NT2/D1 (cell line): Measurements from ENCODE around the gene FAM174B.
A peak's percentile ranks its signal among the peaks of the same experiment; 100 is the strongest.

Source experiments
- DNase-seq: peaks from one replicate; pipeline ENCODE4 v3.0.0-alpha.2; 2011; ENCODE audit warnings: low read depth, low spot score
- H3K27me3 ChIP-seq: 2 replicates; pipeline ENCODE4 v1.6.0; 2011; ENCODE audit warnings: mild to moderate bottlenecking; ENCODE audit not compliant: insufficient read length, insufficient read depth
- H3K36me3 ChIP-seq: 2 replicates; pipeline ENCODE4 v1.6.1; 2011; ENCODE audit warnings: mild to moderate bottlenecking, low read length, mixed read lengths; ENCODE audit not compliant: insufficient read depth, insufficient read length
- H3K4me1 ChIP-seq: 2 replicates; pipeline ENCODE4 v1.5.1; 2011; ENCODE audit not compliant: insufficient read depth, insufficient read length
- H3K4me3 ChIP-seq: 2 replicates; pipeline ENCODE4 v1.5.1; 2011; ENCODE audit warnings: low read depth; ENCODE audit not compliant: insufficient read length
- H3K9ac ChIP-seq: 2 replicates; pipeline ENCODE4 v1.6.0; 2011; ENCODE audit warnings: low read depth; ENCODE audit not compliant: insufficient read length
- H3K9me3 ChIP-seq: 2 replicates; pipeline ENCODE4 v1.5.1; 2011; ENCODE audit warnings: mild to moderate bottlenecking, low read length; ENCODE audit not compliant: insufficient read depth
- SUZ12 ChIP-seq: IDR thresholded peaks from 2 replicates; pipeline ENCODE4 v1.6.1; 2011; ENCODE audit not compliant: insufficient read length, insufficient read depth; ENCODE audit errors: extremely low read depth
- YY1 ChIP-seq: IDR thresholded peaks from 2 replicates; pipeline ENCODE4 v1.6.1; 2011; ENCODE audit not compliant: insufficient read length, insufficient read depth
- ZNF274 ChIP-seq: IDR thresholded peaks from 2 replicates; pipeline ENCODE4 v1.6.1; 2011; ENCODE audit warnings: mild to moderate bottlenecking, low read depth, low read length

FAM174B gene

GRCh38 chr15:92656089-92656488 lies 514 bp upstream of the FAM174B start:
- no peak for DNase-seq
- TF ChIP-seq YY1, result no peak
- no peak for TF ChIP-seq ZNF274
- TF ChIP-seq SUZ12, result no peak
- Histone ChIP-seq H3K4me1 (peaks cover 10% of the 10 kb centered on the region), H3K9me3 (peaks cover 17% of the 10 kb centered on the region), H3K36me3 (peaks cover 26% of the 10 kb centered on the region), H3K9ac (peak overlapping the region; percentile 61), H3K4me3 (no peak overlapping the region), H3K27me3 (peaks cover 29% of the 10 kb centered on the region)

DNA sequence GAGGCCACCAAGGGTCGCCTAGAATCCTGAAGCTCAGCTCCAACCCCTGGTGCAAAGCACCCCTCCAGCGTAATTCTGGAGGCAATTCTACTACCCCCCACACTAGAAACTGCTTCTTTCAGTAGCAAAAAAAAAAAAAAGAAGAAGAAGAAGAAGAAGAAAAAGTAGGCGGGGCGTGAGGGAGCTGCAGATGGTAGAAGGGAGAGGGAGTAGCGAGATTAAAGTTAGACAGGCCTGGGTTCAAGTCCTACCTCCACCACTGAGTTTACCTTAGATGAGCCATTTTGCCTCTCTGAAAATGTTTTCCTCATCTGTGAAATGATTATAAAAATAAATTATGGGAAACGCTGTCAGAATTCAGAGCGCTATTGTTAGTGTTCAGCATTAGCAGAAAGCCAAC lies 913 bp downstream of the FAM174B start:
- peak overlapping the region; percentile 37 for H3K9ac ChIP-seq
- no peak overlapping the region for H3K4me3 ChIP-seq
- H3K36me3 ChIP-seq, result peaks cover 31% of the 10 kb centered on the region
- TF ChIP-seq ZNF274 (no peak), SUZ12 (no peak), YY1 (no peak)
- peaks cover 29% of the 10 kb centered on the region for H3K27me3 ChIP-seq
- DNase-seq, result no peak
- peaks cover 12% of the 10 kb centered on the region for H3K4me1 ChIP-seq
- peaks cover 23% of the 10 kb centered on the region for H3K9me3 ChIP-seq

DNA sequence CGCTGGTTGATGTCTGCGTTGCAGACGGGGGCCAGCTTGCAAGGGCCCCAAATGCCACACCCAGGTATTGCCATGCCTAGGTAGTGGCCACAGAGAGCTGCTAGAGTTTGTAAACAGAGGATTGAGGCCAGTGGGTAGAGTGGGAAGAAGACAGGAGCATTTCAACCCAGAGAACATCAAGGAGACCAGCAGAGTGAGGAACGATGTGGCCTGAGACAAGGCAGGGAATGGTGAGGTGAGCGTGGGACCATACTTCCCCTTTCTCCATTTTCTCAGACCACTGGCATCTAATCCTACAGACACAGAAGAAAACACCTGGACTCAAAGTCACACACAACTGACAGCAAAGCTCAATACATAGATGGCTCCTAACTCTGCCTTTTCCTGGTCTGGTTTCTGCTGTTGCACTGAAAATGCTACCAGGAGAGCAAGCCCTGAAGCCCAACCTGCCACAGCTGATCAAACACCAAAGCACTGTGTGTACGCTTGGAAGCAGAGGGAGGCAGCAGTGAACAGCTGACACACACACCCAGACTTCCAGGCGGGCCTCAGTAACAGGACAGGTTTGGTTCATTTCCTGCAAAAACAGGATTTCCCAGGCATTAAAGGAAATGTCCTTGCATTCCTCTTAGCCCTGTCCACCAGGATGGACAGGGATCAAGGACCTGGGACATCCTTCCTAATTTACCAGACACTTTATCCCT lies 1.6 kb downstream of the FAM174B start:
- TF ChIP-seq ZNF274 (no peak), YY1 (no peak), SUZ12 (no peak)
- no peak for DNase-seq
- peak overlapping the region; percentile 37 for H3K9ac ChIP-seq
- H3K9me3 ChIP-seq, result peaks cover 23% of the 10 kb centered on the region
- no peak overlapping the region for H3K4me3 ChIP-seq
- peaks cover 31% of the 10 kb centered on the region for H3K36me3 ChIP-seq
- H3K4me1 ChIP-seq, result peaks cover 12% of the 10 kb centered on the region
- H3K27me3 ChIP-seq, result peaks cover 29% of the 10 kb centered on the region

GRCh38 chr15:92653366-92653765 lies 2.2 kb downstream of the FAM174B start:
- no peak overlapping the region for H3K4me3 ChIP-seq
- H3K9me3 ChIP-seq, result peaks cover 23% of the 10 kb centered on the region
- H3K36me3 ChIP-seq, result peaks cover 31% of the 10 kb centered on the region
- DNase-seq, result no peak
- H3K9ac ChIP-seq, result no peak overlapping the region
- peaks cover 14% of the 10 kb centered on the region for H3K4me1 ChIP-seq
- peaks cover 29% of the 10 kb centered on the region for H3K27me3 ChIP-seq
- TF ChIP-seq YY1 (no peak), SUZ12 (no peak)

DNA sequence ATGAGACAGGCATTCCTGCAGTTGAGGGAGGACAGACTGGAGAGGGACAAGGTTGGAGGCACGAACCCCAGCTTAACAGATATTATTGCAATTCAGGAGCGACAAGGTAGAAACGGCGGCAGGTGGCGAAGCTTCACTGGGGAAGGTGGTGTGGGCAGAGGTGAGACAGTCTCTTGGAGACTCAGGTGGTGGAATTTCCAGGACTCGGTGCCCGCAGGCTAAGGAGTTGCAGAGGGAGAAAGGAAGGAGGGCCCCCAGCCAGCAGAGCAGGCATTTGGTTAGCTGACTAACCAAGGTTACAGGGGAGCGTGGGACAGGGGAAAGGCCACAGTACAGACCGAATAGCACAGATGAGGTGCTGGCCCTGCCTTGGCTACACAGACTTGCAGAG lies 3.0 kb downstream of the FAM174B start:
- Histone ChIP-seq H3K36me3 (peaks cover 31% of the 10 kb centered on the region), H3K9me3 (peaks cover 23% of the 10 kb centered on the region), H3K4me3 (no peak overlapping the region), H3K27me3 (peaks cover 25% of the 10 kb centered on the region), H3K9ac (no peak overlapping the region), H3K4me1 (peaks cover 14% of the 10 kb centered on the region)
- no peak for DNase-seq
- no peak for TF ChIP-seq ZNF274
- no peak for TF ChIP-seq SUZ12

DNA sequence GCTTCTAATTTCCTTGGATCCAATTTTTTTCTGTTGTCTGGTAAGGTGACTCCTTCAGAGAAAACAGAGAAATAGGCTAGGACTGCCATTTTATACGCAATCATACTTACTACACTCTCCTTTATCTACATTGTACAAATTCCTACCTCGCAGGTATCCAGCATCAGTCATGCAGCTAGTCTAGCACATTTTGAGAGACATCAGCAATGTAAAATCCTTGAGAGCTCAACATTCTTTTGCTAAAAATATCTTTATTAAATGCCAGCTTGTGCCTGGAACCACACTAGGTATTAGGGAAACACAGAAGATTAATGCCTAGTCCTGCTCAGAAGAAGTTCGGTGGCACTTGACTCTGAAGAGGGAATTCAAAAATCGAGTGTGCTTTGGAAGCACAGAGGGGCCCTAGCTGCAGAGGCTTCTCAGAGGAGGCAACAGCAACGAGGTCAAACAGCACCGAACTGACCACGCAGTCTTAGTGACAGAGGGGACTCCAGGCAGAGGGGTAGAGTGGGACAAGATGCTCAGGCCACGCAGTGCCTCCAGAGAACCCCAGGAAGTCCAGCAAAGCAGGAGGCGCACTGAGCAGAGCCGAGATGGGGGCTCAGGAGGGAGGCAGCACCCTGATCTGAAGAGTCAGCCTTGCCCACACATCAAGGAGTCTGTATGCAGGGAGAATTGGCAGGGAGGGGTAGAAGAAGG lies 3.5 kb downstream of the FAM174B start:
- H3K9ac ChIP-seq, result no peak overlapping the region
- peaks cover 31% of the 10 kb centered on the region for H3K36me3 ChIP-seq
- no peak overlapping the region for H3K4me3 ChIP-seq
- peaks cover 18% of the 10 kb centered on the region for H3K4me1 ChIP-seq
- H3K27me3 ChIP-seq, result peaks cover 19% of the 10 kb centered on the region
- DNase-seq, result no peak
- no peak for TF ChIP-seq SUZ12
- no peak for TF ChIP-seq ZNF274
- TF ChIP-seq YY1, result no peak
- H3K9me3 ChIP-seq, result peaks cover 18% of the 10 kb centered on the region

DNA sequence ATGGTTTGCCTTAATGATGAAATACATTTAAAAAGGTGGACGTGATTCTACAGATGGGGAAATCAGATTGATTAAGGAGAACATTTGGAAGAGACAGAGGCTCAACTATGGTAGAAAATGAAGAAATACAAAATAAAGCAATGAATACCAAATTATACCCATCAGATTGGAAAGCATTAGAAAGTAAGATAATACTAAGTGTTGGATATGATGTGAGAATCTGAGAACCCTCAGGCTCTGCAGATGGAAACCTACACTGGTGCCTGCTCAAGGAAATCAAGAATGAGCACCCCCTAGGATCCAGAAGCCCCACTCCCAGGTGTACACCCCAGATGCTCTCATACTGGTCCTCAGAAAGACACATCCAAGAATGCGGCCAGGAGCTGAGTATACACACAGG lies 4.6 kb downstream of the FAM174B start:
- peaks cover 24% of the 10 kb centered on the region for H3K4me1 ChIP-seq
- H3K9me3 ChIP-seq, result peaks cover 11% of the 10 kb centered on the region
- TF ChIP-seq SUZ12 (no peak), YY1 (no peak), ZNF274 (no peak)
- peaks cover 8% of the 10 kb centered on the region for H3K27me3 ChIP-seq
- no peak for DNase-seq
- no peak overlapping the region for H3K9ac ChIP-seq
- H3K36me3 ChIP-seq, result peaks cover 31% of the 10 kb centered on the region
- H3K4me3 ChIP-seq, result no peak overlapping the region
